CD4-positive, alpha-beta T cell (primary cell): ENCODE data around the gene SPG21. TPM values are rescaled to one million over a fixed set of nuclear protein-coding genes. Genes with fewer than 3 reads are reported as not detected.

Source experiments
- ATAC-seq: fragments of 200-7000 bp; cut with Tn5 transposase; one replicate; pipeline ENCODE4 v1.10.0; 2022; ENCODE audit warnings: mild to moderate bottlenecking; ENCODE audit not compliant: poor library complexity
- CTCF ChIA-PET: fragments of 350-600 bp; sonication (Branson Sonifier 250); formaldehyde crosslinking; loops from one replicate; lab custom pipeline; 2021; ENCODE audit warnings: antibody characterized with exemption, inconsistent platforms; lab: Charles Lee
- POLR2A ChIA-PET: fragments of 350-600 bp; sonication (Branson Sonifier 250); formaldehyde crosslinking; loops from one replicate; lab custom pipeline; 2021; ENCODE audit warnings: antibody characterized with exemption, inconsistent platforms; lab: Charles Lee
- DNase-seq, 14 experiments: peaks; one replicate each; pipeline ENCODE4 v3.0.0-alpha.2; 2013 to 2020; ENCODE audit warnings: mixed read lengths in 2 of 14
- H3K27ac ChIP-seq, 2 donors: one replicate each; pipeline versions ENCODE4 v1.5.1 to v1.7.0; 2013; ENCODE audit warnings: low read length in 2 of 2, low read depth in 1 of 2, mild to moderate bottlenecking in 1 of 2
- H3K27me3 ChIP-seq, 2 experiments: 1 replicate in 1 of 2; 2 replicates in 1 of 2; pipeline versions ENCODE4 v1.6.1 to v1.7.0; 2013; ENCODE audit warnings: low read length in 2 of 2, control low read depth in 1 of 2, mild to moderate bottlenecking in 1 of 2, moderate library complexity in 1 of 2; ENCODE audit not compliant: insufficient read depth in 2 of 2, control insufficient read depth in 1 of 2
- H3K36me3 ChIP-seq: one replicate; pipeline ENCODE4 v1.6.1; 2013; ENCODE audit warnings: low read length, control low read depth; ENCODE audit not compliant: insufficient read depth
- H3K4me1 ChIP-seq: one replicate; pipeline ENCODE4 v1.6.1; 2013; ENCODE audit warnings: low read length, control low read depth; ENCODE audit not compliant: insufficient read depth
- H3K4me3 ChIP-seq: one replicate; pipeline ENCODE4 v1.5.1; 2013; ENCODE audit warnings: mild to moderate bottlenecking, low read length, moderate library complexity
- H3K9me3 ChIP-seq, 2 experiments: 1 replicate in 1 of 2; 2 replicates in 1 of 2; pipeline versions ENCODE4 v1.6.1 to v1.7.0; 2013; ENCODE audit warnings: low read length in 2 of 2, mild to moderate bottlenecking in 2 of 2, control low read depth in 1 of 2, moderate library complexity in 1 of 2; ENCODE audit not compliant: control insufficient read depth in 1 of 2, insufficient read depth in 1 of 2
- H3K27ac Mint-ChIP-seq: one replicate; pipeline ENCODE4 v1.8.0; 2020; ENCODE audit warnings: mixed read lengths
- H3K27me3 Mint-ChIP-seq: one replicate; pipeline ENCODE4 v1.8.0; 2021; ENCODE audit warnings: mixed read lengths
- H3K36me3 Mint-ChIP-seq: one replicate; pipeline ENCODE4 v1.8.0; 2021; ENCODE audit warnings: low read depth, mixed read lengths
- H3K4me1 Mint-ChIP-seq: one replicate; pipeline ENCODE4 v1.8.0; 2021; ENCODE audit warnings: low read depth, mixed read lengths
- H3K4me3 Mint-ChIP-seq: one replicate; pipeline ENCODE4 v1.8.0; 2020; ENCODE audit warnings: mild to moderate bottlenecking, mixed read lengths
- H3K9me3 Mint-ChIP-seq: one replicate; pipeline ENCODE4 v1.8.0; 2020; ENCODE audit warnings: mixed read lengths
- CTCF ChIP-seq: fragments of 200-600 bp; IDR thresholded peaks from one replicate; pipeline ENCODE4 v1.8.0; 2022; ENCODE audit warnings: antibody characterized with exemption, mild to moderate bottlenecking
- intact Hi-C, 2 experiments: fragments of 100-400 bp; cut with DNase I in 1 of 2; cut with micrococcal nuclease in 1 of 2; formaldehyde crosslinking; loops; one replicate each; pipeline versions ENCODE4 v1.15.1 to v1.9.0; 2023 to 2025; cut with DNase I, micrococcal nuclease
- total RNA-seq, 174 experiments: library from RNA in 2 of 174; stranded (reverse) in 2 of 174; gene quantifications; one replicate each; pipeline ENCODE4 v1.2.3 and lab custom pipeline; 2021 to 2026

SPG21 gene
- total RNA-seq, 2 experiments from 2014 or later: 29.4 to 32.7 TPM

- Histone ChIP-seq H3K36me3 (peaks cover 11% of the 10 kb centered on the region), H3K27ac (no peak overlapping the region), H3K4me1 (peaks cover 23% of the 10 kb centered on the region), H3K4me3 (peak overlapping the region; percentile 72), H3K9me3 (no peaks in the 10 kb centered on the region), H3K27me3 (peaks cover 0 to 6% of the 10 kb centered on the region in 2 experiments)
- H3K4me1 Mint-ChIP-seq: peaks cover 19% of the 10 kb centered on the region
- H3K36me3 Mint-ChIP-seq: peaks cover 40% of the 10 kb centered on the region
- H3K27me3 Mint-ChIP-seq: peaks cover 10% of the 10 kb centered on the region
- ChIA-PET POLR2A (no interaction called here), CTCF (no interaction called here)
- no peak for TF ChIP-seq CTCF
- DNase-seq: peak in 4 of 14 experiments; percentile 21 to 29 (median 28)
- H3K27ac Mint-ChIP-seq: peak overlapping the region; percentile 66
- intact Hi-C loops: loop anchor here in 1 of 2 experiments (1.0 to 5.0 kb wide), 2 partner anchors 37 to 159 kb away; partner anchors contain the start of gene CLPX
- peak overlapping the region; percentile 98 for H3K4me3 Mint-ChIP-seq
- no peak for ATAC-seq
- no peaks in the 10 kb centered on the region for H3K9me3 Mint-ChIP-seq
Observed at GRCh38 chr15:65028338-65028737, 38.6 kb upstream of the SPG21 start.

GRCh38 chr15:65027593-65027992 lies 37.9 kb upstream of the SPG21 start:
- no peak for ATAC-seq
- Histone ChIP-seq H3K27me3 (no peaks in the 10 kb centered on the region), H3K27ac (no peak overlapping the region), H3K4me3 (no peak overlapping the region), H3K9me3 (no peaks in the 10 kb centered on the region), H3K36me3 (peaks cover 11% of the 10 kb centered on the region), H3K4me1 (peaks cover 17% of the 10 kb centered on the region)
- Mint-ChIP-seq H3K9me3 (no peaks in the 10 kb centered on the region), H3K27me3 (peaks cover 10% of the 10 kb centered on the region), H3K4me3 (peak overlapping the region; percentile 98), H3K27ac (no peak overlapping the region), H3K4me1 (peaks cover 15% of the 10 kb centered on the region), H3K36me3 (peaks cover 47% of the 10 kb centered on the region)
- no peak for TF ChIP-seq CTCF
- ChIA-PET CTCF (no interaction called here), POLR2A (no interaction called here)
- DNase-seq: no peak
- intact Hi-C loops: loop anchor here in 1 of 2 experiments (5.0 kb wide), 1 partner anchor 160 kb away; the partner anchor contains the start of gene CLPX

- ChIA-PET CTCF (no interaction called here), POLR2A (no interaction called here)
- Mint-ChIP-seq H3K27ac (no peak overlapping the region), H3K4me3 (peak overlapping the region; percentile 45), H3K9me3 (no peaks in the 10 kb centered on the region), H3K36me3 (peaks cover 49% of the 10 kb centered on the region), H3K4me1 (peaks cover 15% of the 10 kb centered on the region), H3K27me3 (peaks cover 4% of the 10 kb centered on the region)
- Histone ChIP-seq H3K4me1 (peaks cover 17% of the 10 kb centered on the region), H3K9me3 (no peaks in the 10 kb centered on the region), H3K27me3 (no peaks in the 10 kb centered on the region), H3K27ac (no peak overlapping the region), H3K36me3 (peaks cover 16% of the 10 kb centered on the region), H3K4me3 (no peak overlapping the region)
- no peak for ATAC-seq
- TF ChIP-seq CTCF: no peak
- intact Hi-C loops: loop anchor here in 1 of 2 experiments (5.0 kb wide), 1 partner anchor 161 kb away; the partner anchor contains the start of gene CLPX
- DNase-seq: no peak
Observed at GRCh38 chr15:65026756-65027155, 37.0 kb upstream of the SPG21 start.
